Thyroid gland (tissue), 4 donors: ENCODE results near the gene TIAL1.

ENCODE experiments used
- POLR2A ChIP-seq, 2 donors: fragments of 450-650 bp; IDR thresholded peaks; one replicate each; pipeline ENCODE4 v1.6.1; 2017; ENCODE audit warnings: antibody characterized with exemption in 2 of 2, mild to moderate bottlenecking in 2 of 2, moderate library complexity in 1 of 2
- TF ChIP-seq, protein P1 (sequence below), 6 experiments: fragments of 200-600 bp in 3 of 6; fragments of 450-650 bp in 3 of 6; sonication (generic) in 3 of 6; IDR thresholded peaks; one replicate each; pipeline ENCODE4 v1.5.1; 2016 to 2019; ENCODE audit warnings: antibody characterized with exemption in 6 of 6, mild to moderate bottlenecking in 2 of 6, inconsistent platforms in 1 of 6, moderate library complexity in 1 of 6

DNA sequence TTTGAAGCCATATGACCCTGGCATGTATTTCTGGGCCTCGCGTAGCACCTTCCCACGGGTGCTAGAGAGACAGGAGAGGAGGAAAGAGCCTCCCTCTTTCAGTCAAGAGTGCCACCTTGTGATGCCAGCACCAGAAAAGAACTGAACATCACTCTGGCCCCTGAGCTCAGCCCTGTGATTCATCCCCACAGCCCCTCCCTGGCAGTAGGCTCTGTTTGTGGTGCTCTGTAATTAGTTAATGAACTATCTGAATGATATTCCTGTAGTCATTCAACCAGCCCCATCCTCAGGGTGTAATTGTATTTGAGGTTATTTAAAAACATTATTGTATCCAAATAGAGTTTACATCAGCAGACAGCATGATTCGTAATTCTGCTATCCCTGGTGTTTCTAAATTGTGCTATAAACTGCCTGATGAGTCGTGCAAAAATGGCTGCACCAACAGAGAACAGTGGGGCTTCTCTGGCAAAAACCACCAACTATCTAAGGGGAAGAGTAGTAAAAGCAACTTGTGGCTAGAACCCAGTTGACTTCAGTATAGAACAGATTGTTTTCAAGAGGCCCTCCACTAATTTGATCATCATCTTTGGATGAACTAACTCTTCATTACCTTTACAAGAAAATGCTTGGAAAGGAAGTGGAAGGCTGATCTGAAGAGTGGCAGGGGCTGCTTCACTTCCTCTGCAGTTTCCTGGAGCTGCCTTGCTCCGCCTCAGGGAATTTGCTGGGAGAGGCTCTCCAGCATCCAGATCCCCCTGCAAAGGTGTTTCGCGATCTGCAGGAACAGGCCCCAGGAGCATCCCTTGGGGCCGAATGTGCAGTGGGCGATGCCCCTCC is 23.7 kb upstream of the TIAL1 start:
- TF ChIP-seq, protein P1, sequence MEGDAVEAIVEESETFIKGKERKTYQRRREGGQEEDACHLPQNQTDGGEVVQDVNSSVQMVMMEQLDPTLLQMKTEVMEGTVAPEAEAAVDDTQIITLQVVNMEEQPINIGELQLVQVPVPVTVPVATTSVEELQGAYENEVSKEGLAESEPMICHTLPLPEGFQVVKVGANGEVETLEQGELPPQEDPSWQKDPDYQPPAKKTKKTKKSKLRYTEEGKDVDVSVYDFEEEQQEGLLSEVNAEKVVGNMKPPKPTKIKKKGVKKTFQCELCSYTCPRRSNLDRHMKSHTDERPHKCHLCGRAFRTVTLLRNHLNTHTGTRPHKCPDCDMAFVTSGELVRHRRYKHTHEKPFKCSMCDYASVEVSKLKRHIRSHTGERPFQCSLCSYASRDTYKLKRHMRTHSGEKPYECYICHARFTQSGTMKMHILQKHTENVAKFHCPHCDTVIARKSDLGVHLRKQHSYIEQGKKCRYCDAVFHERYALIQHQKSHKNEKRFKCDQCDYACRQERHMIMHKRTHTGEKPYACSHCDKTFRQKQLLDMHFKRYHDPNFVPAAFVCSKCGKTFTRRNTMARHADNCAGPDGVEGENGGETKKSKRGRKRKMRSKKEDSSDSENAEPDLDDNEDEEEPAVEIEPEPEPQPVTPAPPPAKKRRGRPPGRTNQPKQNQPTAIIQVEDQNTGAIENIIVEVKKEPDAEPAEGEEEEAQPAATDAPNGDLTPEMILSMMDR (IDR thresholded peaks at IDR 0.05), result no peak
- no peak for TF ChIP-seq POLR2A (IDR thresholded peaks at IDR 0.05)
